ENCODE results near the gene SPDYE6.
"Not testable (repeated sequence)": the region's sequence is repeated elsewhere in the genome, so short reads cannot be mapped to it uniquely, and the experiment has no call there.

DNA sequence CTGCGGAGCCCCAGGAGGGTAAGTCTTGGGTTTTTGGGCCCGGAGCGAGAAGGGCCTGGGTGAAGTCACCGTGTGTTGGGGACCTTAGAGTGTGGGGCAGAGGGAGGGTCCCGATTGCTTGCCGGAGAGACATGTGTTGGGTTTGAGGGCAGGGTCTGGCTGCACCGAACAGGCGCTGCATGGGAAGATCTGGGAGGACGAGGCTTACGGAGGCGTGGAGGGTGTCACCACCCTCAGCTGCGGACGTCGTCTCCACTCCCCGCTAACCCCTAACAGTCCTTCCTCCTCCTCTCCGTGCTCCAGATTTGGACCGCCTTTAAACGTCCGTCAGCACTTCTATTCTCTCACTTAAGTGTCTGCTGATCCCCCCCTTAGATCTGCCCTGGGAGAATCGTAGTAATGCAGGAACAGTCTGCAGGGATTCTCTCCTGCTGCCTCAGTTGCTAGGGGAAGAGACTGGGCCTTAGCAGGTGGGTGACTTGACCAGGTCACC lies 8.2 kb upstream of the SPDYE6 start:
- TF ChIP-seq EGR1 (IDR thresholded peaks at IDR 0.05; ENCODE audit: low read depth in 2 of 2); SP1 (IDR thresholded peaks at IDR 0.05); YY1 (IDR thresholded peaks at IDR 0.05); RAD21 (IDR thresholded peaks at IDR 0.05); TAF1 (conservative IDR thresholded peaks at IDR 0.05); JUND (IDR thresholded peaks at IDR 0.05); FOXA2 (IDR thresholded peaks at IDR 0.05); HNF4G (IDR thresholded peaks at IDR 0.05): not testable (repeated sequence)
- TF ChIP-seq, protein P1, sequence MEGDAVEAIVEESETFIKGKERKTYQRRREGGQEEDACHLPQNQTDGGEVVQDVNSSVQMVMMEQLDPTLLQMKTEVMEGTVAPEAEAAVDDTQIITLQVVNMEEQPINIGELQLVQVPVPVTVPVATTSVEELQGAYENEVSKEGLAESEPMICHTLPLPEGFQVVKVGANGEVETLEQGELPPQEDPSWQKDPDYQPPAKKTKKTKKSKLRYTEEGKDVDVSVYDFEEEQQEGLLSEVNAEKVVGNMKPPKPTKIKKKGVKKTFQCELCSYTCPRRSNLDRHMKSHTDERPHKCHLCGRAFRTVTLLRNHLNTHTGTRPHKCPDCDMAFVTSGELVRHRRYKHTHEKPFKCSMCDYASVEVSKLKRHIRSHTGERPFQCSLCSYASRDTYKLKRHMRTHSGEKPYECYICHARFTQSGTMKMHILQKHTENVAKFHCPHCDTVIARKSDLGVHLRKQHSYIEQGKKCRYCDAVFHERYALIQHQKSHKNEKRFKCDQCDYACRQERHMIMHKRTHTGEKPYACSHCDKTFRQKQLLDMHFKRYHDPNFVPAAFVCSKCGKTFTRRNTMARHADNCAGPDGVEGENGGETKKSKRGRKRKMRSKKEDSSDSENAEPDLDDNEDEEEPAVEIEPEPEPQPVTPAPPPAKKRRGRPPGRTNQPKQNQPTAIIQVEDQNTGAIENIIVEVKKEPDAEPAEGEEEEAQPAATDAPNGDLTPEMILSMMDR (IDR thresholded peaks at IDR 0.05; ENCODE audit: low read depth, low read length, missing input control) = not testable (repeated sequence)
- TF ChIP-seq, protein P2, sequence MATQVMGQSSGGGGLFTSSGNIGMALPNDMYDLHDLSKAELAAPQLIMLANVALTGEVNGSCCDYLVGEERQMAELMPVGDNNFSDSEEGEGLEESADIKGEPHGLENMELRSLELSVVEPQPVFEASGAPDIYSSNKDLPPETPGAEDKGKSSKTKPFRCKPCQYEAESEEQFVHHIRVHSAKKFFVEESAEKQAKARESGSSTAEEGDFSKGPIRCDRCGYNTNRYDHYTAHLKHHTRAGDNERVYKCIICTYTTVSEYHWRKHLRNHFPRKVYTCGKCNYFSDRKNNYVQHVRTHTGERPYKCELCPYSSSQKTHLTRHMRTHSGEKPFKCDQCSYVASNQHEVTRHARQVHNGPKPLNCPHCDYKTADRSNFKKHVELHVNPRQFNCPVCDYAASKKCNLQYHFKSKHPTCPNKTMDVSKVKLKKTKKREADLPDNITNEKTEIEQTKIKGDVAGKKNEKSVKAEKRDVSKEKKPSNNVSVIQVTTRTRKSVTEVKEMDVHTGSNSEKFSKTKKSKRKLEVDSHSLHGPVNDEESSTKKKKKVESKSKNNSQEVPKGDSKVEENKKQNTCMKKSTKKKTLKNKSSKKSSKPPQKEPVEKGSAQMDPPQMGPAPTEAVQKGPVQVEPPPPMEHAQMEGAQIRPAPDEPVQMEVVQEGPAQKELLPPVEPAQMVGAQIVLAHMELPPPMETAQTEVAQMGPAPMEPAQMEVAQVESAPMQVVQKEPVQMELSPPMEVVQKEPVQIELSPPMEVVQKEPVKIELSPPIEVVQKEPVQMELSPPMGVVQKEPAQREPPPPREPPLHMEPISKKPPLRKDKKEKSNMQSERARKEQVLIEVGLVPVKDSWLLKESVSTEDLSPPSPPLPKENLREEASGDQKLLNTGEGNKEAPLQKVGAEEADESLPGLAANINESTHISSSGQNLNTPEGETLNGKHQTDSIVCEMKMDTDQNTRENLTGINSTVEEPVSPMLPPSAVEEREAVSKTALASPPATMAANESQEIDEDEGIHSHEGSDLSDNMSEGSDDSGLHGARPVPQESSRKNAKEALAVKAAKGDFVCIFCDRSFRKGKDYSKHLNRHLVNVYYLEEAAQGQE (IDR thresholded peaks at IDR 0.05) = not testable (repeated sequence)
- TF ChIP-seq, protein P3, sequence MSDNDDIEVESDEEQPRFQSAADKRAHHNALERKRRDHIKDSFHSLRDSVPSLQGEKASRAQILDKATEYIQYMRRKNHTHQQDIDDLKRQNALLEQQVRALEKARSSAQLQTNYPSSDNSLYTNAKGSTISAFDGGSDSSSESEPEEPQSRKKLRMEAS (IDR thresholded peaks at IDR 0.05) = not testable (repeated sequence)
